Measurements from ENCODE around the gene STK11IP.

Gene STK11IP

GRCh38 chr2:219570194-219570923, 27.3 kb upstream of the STK11IP start:
- peak overlapping the region; percentile 94 for H2AFZ ChIP-seq (ENCODE audit: insufficient read depth, low read length, poor library complexity)
- no peak overlapping the region for H3K23ac ChIP-seq (ENCODE audit: low read length)
- peak overlapping the region; percentile 96 for H4K12ac ChIP-seq (ENCODE audit: low read depth, low read length)
- H3K79me2 ChIP-seq (ENCODE audit: control insufficient read depth, insufficient read depth, low read length, poor library complexity): peaks cover 16% of the 10 kb centered on the region
- no peaks in the 10 kb centered on the region for H3K27me3 ChIP-seq (ENCODE audit: insufficient read depth, low read length)
- H2BK120ac ChIP-seq (ENCODE audit: insufficient read depth, low read length, poor library complexity): peak overlapping the region; percentile 99
- H2AK5ac ChIP-seq (ENCODE audit: low read length): peak overlapping the region; percentile 88
- H4K91ac ChIP-seq (ENCODE audit: low read depth, low read length): peak overlapping the region; percentile 99
- H3K18ac ChIP-seq (ENCODE audit: low read length): peak overlapping the region; percentile 100
- peaks cover 3% of the 10 kb centered on the region for H3K9me3 ChIP-seq (ENCODE audit: insufficient read depth, low read depth, low read length)
- peak overlapping the region; percentile 95 for H4K8ac ChIP-seq (ENCODE audit: low read depth, low read length)
- peaks cover 36% of the 10 kb centered on the region for H3K79me1 ChIP-seq (ENCODE audit: low read length)
- peak overlapping the region; percentile 99 for H2BK5ac ChIP-seq (ENCODE audit: low read depth, low read length, poor library complexity)
- H2BK12ac ChIP-seq (ENCODE audit: low read length): peak overlapping the region; percentile 70
- peak overlapping the region; percentile 100 for H3K14ac ChIP-seq (ENCODE audit: low read length)
- H3K4me2 ChIP-seq (ENCODE audit: low read length): peak overlapping the region; percentile 84
- H3K4ac ChIP-seq (ENCODE audit: low read depth, low read length): peak overlapping the region; percentile 44
- H3K4me3 ChIP-seq (ENCODE audit: low read depth, low read length): peak overlapping the region; percentile 98
- H3K36me3 ChIP-seq (ENCODE audit: control insufficient read depth in 1 of 2, insufficient read depth in 2 of 2, low read length in 2 of 2): peaks cover 28 to 33% of the 10 kb centered on the region in 2 experiments
- DNase-seq: peak in 1 of 2 donors; percentile 43
- H3K27ac ChIP-seq (ENCODE audit: low read depth, low read length): peak overlapping the region; percentile 99
- H3K4me1 ChIP-seq (ENCODE audit: control insufficient read depth in 1 of 2, insufficient read depth in 2 of 2, low read length in 2 of 2): peaks cover 17 to 35% of the 10 kb centered on the region in 2 experiments
- WGBS (ENCODE audit: extremely low coverage, insufficient coverage, insufficient read length): no CpG with 5 or more reads among the region's 95 CpGs
- H3K9ac ChIP-seq (ENCODE audit: low read length): peak overlapping the region; percentile 98

DNA sequence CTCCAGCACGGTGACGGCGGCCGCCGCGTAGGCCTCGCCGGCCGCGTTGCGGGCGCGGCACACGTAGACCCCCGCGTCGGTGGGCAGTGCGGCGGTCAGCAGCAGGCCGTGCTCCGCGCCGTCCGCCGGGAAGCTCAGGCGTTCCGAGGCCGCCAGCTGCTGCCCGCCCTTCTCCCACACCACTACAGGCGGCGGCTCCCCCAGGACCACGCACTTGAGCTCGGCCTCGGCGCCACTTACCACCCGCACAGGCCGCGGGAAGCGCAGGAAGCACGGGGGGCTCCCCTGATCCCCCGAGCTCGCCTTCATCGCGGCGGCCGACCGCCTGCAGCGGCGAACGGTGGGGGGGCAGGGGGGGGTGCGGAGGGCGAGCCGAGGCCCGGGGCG, 26.7 kb upstream of the STK11IP start:
- peak overlapping the region; percentile 94 for H2AFZ ChIP-seq (ENCODE audit: insufficient read depth, low read length, poor library complexity)
- H3K79me1 ChIP-seq (ENCODE audit: low read length): peaks cover 36% of the 10 kb centered on the region
- H3K4me3 ChIP-seq (ENCODE audit: low read depth, low read length): peak overlapping the region; percentile 98
- peak overlapping the region; percentile 88 for H2AK5ac ChIP-seq (ENCODE audit: low read length)
- peak overlapping the region; percentile 95 for H4K8ac ChIP-seq (ENCODE audit: low read depth, low read length)
- H3K79me2 ChIP-seq (ENCODE audit: control insufficient read depth, insufficient read depth, low read length, poor library complexity): peaks cover 16% of the 10 kb centered on the region
- H3K23ac ChIP-seq (ENCODE audit: low read length): no peak overlapping the region
- peaks cover 23 to 27% of the 10 kb centered on the region in 2 experiments for H3K36me3 ChIP-seq (ENCODE audit: control insufficient read depth in 1 of 2, insufficient read depth in 2 of 2, low read length in 2 of 2)
- peak overlapping the region; percentile 99 for H4K91ac ChIP-seq (ENCODE audit: low read depth, low read length)
- peaks cover 17 to 35% of the 10 kb centered on the region in 2 experiments for H3K4me1 ChIP-seq (ENCODE audit: control insufficient read depth in 1 of 2, insufficient read depth in 2 of 2, low read length in 2 of 2)
- H3K4ac ChIP-seq (ENCODE audit: low read depth, low read length): peak overlapping the region; percentile 44
- peak overlapping the region; percentile 99 for H3K27ac ChIP-seq (ENCODE audit: low read depth, low read length)
- peak in 1 of 2 donors; percentile 20 for DNase-seq
- peak overlapping the region; percentile 99 for H2BK5ac ChIP-seq (ENCODE audit: low read depth, low read length, poor library complexity)
- peak overlapping the region; percentile 100 for H3K18ac ChIP-seq (ENCODE audit: low read length)
- peak overlapping the region; percentile 96 for H4K12ac ChIP-seq (ENCODE audit: low read depth, low read length)
- peak overlapping the region; percentile 99 for H2BK120ac ChIP-seq (ENCODE audit: insufficient read depth, low read length, poor library complexity)
- no CpG with 5 or more reads among the region's 55 CpGs for WGBS (ENCODE audit: extremely low coverage, insufficient coverage, insufficient read length)
- no peaks in the 10 kb centered on the region for H3K27me3 ChIP-seq (ENCODE audit: insufficient read depth, low read length)
- H3K4me2 ChIP-seq (ENCODE audit: low read length): peak overlapping the region; percentile 84
- peaks cover 2% of the 10 kb centered on the region for H3K9me3 ChIP-seq (ENCODE audit: insufficient read depth, low read depth, low read length)
- peak overlapping the region; percentile 78 for H2BK12ac ChIP-seq (ENCODE audit: low read length)
- H3K14ac ChIP-seq (ENCODE audit: low read length): peak overlapping the region; percentile 100
- peak overlapping the region; percentile 98 for H3K9ac ChIP-seq (ENCODE audit: low read length)

DNA sequence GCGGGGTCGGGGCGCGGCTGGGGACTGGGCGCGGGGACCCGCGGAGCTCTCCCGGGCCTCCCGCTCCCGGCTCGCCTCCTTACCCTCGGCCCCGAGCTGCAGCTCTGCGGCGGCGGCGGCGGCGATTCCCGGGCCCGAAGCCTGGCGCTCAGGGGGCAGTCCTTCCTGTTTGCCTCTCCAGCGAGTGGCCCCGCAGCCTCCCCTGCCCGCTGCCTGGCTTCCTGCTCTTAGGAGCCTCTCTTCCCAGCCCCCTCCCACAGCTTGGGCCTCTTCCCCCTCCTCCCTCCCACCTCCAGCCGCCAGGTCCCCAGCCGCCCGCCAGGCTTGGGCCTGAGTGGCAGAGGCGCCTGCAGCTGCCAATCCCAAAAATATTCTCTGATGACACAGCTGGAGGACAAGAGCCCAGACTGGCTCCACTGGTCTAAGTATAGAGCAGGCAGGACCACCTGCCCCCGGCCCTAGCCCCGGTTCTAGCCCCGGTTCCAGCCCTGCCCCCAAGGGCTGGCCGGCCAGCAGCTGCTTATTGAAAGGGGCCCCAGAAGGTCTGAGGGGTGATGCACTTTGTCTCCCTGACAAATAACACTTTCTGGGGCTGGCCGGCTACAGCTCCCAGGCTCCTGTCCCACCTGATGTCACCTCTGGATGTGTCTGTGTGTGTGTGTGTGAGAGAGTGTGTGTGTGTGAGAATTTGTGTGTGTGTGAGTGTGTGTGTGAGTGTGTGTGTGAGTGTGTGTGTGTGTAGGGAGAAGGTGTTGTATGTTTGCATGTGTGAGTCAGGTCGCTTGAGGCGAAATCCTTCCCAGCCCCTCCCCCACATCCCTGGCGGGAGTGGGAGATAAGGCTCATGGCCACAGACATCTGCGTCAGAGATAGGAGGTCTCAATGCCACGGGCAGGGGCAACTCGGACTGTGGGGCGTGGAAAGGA, 26.1 kb upstream of the STK11IP start, which contains the start of gene OBSL1:
TSS of gene OBSL1 (minus strand) at position 229 of the 926 bp plus-strand sequence. CDS start 307 bp downstream, outside the sequence.
- H3K23ac ChIP-seq (ENCODE audit: low read length): no peak within 1 kb of the TSS
- H2AK5ac ChIP-seq (ENCODE audit: low read length): peak within 1 kb of the TSS; percentile 88
- no peaks in the 10 kb centered on the region for H3K27me3 ChIP-seq (ENCODE audit: insufficient read depth, low read length)
- peak within 1 kb of the TSS; percentile 99 for H3K27ac ChIP-seq (ENCODE audit: low read depth, low read length)
- peaks cover 2% of the 10 kb centered on the region for H3K9me3 ChIP-seq (ENCODE audit: insufficient read depth, low read depth, low read length)
- WGBS (ENCODE audit: extremely low coverage, insufficient coverage, insufficient read length): no CpG with 5 or more reads among the region's 42 CpGs
- peak within 1 kb of the TSS; percentile 95 for H4K8ac ChIP-seq (ENCODE audit: low read depth, low read length)
- peak; percentile 97 to 98 for DNase-seq
- H3K4me3 ChIP-seq (ENCODE audit: low read depth, low read length): peak within 1 kb of the TSS; percentile 98
- H3K36me3 ChIP-seq (ENCODE audit: control insufficient read depth in 1 of 2, insufficient read depth in 2 of 2, low read length in 2 of 2): peaks cover 19 to 21% of the 10 kb centered on the region in 2 experiments
- peak within 1 kb of the TSS; percentile 98 for H2BK12ac ChIP-seq (ENCODE audit: low read length)
- peak within 1 kb of the TSS; percentile 99 for H2BK5ac ChIP-seq (ENCODE audit: low read depth, low read length, poor library complexity)
- H3K9ac ChIP-seq (ENCODE audit: low read length): peak within 1 kb of the TSS; percentile 98
- peak within 1 kb of the TSS; percentile 94 for H2AFZ ChIP-seq (ENCODE audit: insufficient read depth, low read length, poor library complexity)
- peaks cover 20 to 37% of the 10 kb centered on the region in 2 experiments for H3K4me1 ChIP-seq (ENCODE audit: control insufficient read depth in 1 of 2, insufficient read depth in 2 of 2, low read length in 2 of 2)
- H3K79me2 ChIP-seq (ENCODE audit: control insufficient read depth, insufficient read depth, low read length, poor library complexity): peaks cover 16% of the 10 kb centered on the region
- peak within 1 kb of the TSS; percentile 100 for H3K14ac ChIP-seq (ENCODE audit: low read length)
- peak within 1 kb of the TSS; percentile 84 for H3K4me2 ChIP-seq (ENCODE audit: low read length)
- peak within 1 kb of the TSS; percentile 100 for H3K18ac ChIP-seq (ENCODE audit: low read length)
- H4K12ac ChIP-seq (ENCODE audit: low read depth, low read length): peak within 1 kb of the TSS; percentile 96
- peaks cover 36% of the 10 kb centered on the region for H3K79me1 ChIP-seq (ENCODE audit: low read length)
- H4K91ac ChIP-seq (ENCODE audit: low read depth, low read length): peak within 1 kb of the TSS; percentile 99
- H2BK120ac ChIP-seq (ENCODE audit: insufficient read depth, low read length, poor library complexity): peak within 1 kb of the TSS; percentile 99
- peak within 1 kb of the TSS; percentile 68 for H3K4ac ChIP-seq (ENCODE audit: low read depth, low read length)

Measured in trophoblast cell (in vitro differentiated cells and primary cell).